ENCODE data around the gene ADAM33. TPM values are rescaled to one million over a fixed set of nuclear protein-coding genes. Genes with fewer than 3 reads are reported as not detected.

ADAM33 gene
- total RNA-seq, 2 experiments from 2014 or later, result not detected

- Histone ChIP-seq H3K27ac (ENCODE audit: low read depth in 1 of 2, low read length in 2 of 2) (no peak overlapping the region), H3K4me3 (ENCODE audit: low read length) (no peak overlapping the region), H3K4me1 (ENCODE audit: insufficient read depth, low read length) (no peaks in the 10 kb centered on the region), H3K9me3 (ENCODE audit: control insufficient read depth in 1 of 2, insufficient read depth in 1 of 2, low read length in 2 of 2) (no peaks in the 10 kb centered on the region), H3K36me3 (ENCODE audit: insufficient read depth, low read length) (no peaks in the 10 kb centered on the region), H3K27me3 (ENCODE audit: control insufficient read depth in 1 of 2, insufficient read depth in 2 of 2, low read length in 2 of 2) (peaks cover 42 to 48% of the 10 kb centered on the region in 2 experiments)
- Mint-ChIP-seq H3K4me3 (no peak overlapping the region), H3K27me3 (peaks cover 69% of the 10 kb centered on the region), H3K27ac (no peak overlapping the region), H3K4me1 (ENCODE audit: low read depth) (no peaks in the 10 kb centered on the region), H3K36me3 (ENCODE audit: low read depth) (no peaks in the 10 kb centered on the region), H3K9me3 (no peaks in the 10 kb centered on the region)
- POLR2A ChIA-PET, result no interaction called here
- ATAC-seq (ENCODE audit: poor library complexity), result no peak
- CTCF ChIA-PET, result no interaction called here
- no peak for DNase-seq
- intact Hi-C loops (cut with DNase I, micrococcal nuclease), result no loop called here
- TF ChIP-seq CTCF (IDR thresholded peaks at IDR 0.05), result no peak
These were observed 47.6 kb upstream of the ADAM33 start for GRCh38 chr20:3729378-3729777.

- no peaks in the 10 kb centered on the region for H3K9me3 Mint-ChIP-seq
- CTCF ChIA-PET, result interaction anchor here (0.5 kb wide), 1 partner anchor 14 kb away, joined by 3 read pairs; no protein-coding TSS in a partner anchor
These were observed 47.1 kb upstream of the ADAM33 start for GRCh38 chr20:3728876-3729275.

DNA sequence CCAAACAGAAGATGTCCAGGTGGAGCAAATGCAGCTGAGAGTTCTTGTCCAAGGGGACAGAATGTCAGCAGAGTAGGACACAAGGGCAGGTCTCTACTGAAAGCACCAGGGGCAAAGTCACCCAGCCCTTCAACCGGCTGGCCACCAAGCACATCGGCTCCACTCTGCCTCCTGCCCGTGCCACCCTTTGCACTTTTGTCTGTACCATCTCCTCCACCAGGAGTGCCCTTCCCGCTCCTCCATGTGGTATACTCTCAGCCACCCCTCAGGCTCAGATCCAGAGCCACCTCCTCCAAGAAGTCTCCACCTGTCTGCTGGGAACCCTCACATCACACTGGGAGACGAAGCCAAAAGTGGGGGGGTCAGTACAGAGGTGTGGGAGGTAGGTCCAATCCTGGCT lies 46.5 kb upstream of the ADAM33 start:
- H3K4me1 Mint-ChIP-seq (ENCODE audit: low read depth), result no peaks in the 10 kb centered on the region
- no peak overlapping the region for H3K27ac Mint-ChIP-seq
- ChIA-PET CTCF (interaction anchor here (0.5 kb wide), 1 partner anchor 14 kb away, joined by 3 read pairs; no protein-coding TSS in a partner anchor), POLR2A (no interaction called here)
- H3K27me3 Mint-ChIP-seq, result peaks cover 62% of the 10 kb centered on the region
- no peak overlapping the region for H3K4me3 Mint-ChIP-seq
- no peaks in the 10 kb centered on the region for H3K9me3 Mint-ChIP-seq
- intact Hi-C loops (cut with DNase I, micrococcal nuclease), result no loop called here
- DNase-seq (no peak), ATAC-seq (ENCODE audit: poor library complexity) (no peak)
- no peaks in the 10 kb centered on the region for H3K4me1 ChIP-seq (ENCODE audit: insufficient read depth, low read length)
- no peaks in the 10 kb centered on the region for H3K9me3 ChIP-seq (ENCODE audit: control insufficient read depth in 1 of 2, insufficient read depth in 1 of 2, low read length in 2 of 2)
- TF ChIP-seq CTCF (IDR thresholded peaks at IDR 0.05), result no peak
- peaks cover 38 to 45% of the 10 kb centered on the region in 2 experiments for H3K27me3 ChIP-seq (ENCODE audit: control insufficient read depth in 1 of 2, insufficient read depth in 2 of 2, low read length in 2 of 2)
- H3K4me3 ChIP-seq (ENCODE audit: low read length), result no peak overlapping the region
- H3K27ac ChIP-seq (ENCODE audit: low read depth in 1 of 2, low read length in 2 of 2), result no peak overlapping the region
- no peaks in the 10 kb centered on the region for H3K36me3 Mint-ChIP-seq (ENCODE audit: low read depth)
- H3K36me3 ChIP-seq (ENCODE audit: insufficient read depth, low read length), result no peaks in the 10 kb centered on the region

More at GRCh38 chr20:3728876-3729275, 47.1 kb upstream of the ADAM33 start:
- no peak for TF ChIP-seq CTCF (IDR thresholded peaks at IDR 0.05)
- Histone ChIP-seq H3K9me3 (ENCODE audit: control insufficient read depth in 1 of 2, insufficient read depth in 1 of 2, low read length in 2 of 2) (no peaks in the 10 kb centered on the region), H3K27ac (ENCODE audit: low read depth in 1 of 2, low read length in 2 of 2) (no peak overlapping the region), H3K27me3 (ENCODE audit: control insufficient read depth in 1 of 2, insufficient read depth in 2 of 2, low read length in 2 of 2) (peaks cover 42 to 48% of the 10 kb centered on the region in 2 experiments), H3K4me3 (ENCODE audit: low read length) (no peak overlapping the region), H3K4me1 (ENCODE audit: insufficient read depth, low read length) (no peaks in the 10 kb centered on the region), H3K36me3 (ENCODE audit: insufficient read depth, low read length) (no peaks in the 10 kb centered on the region)
- no peak for ATAC-seq (ENCODE audit: poor library complexity)
- Mint-ChIP-seq H3K27me3 (peaks cover 66% of the 10 kb centered on the region), H3K36me3 (ENCODE audit: low read depth) (no peaks in the 10 kb centered on the region), H3K4me1 (ENCODE audit: low read depth) (no peaks in the 10 kb centered on the region), H3K4me3 (no peak overlapping the region), H3K27ac (no peak overlapping the region)
- POLR2A ChIA-PET, result no interaction called here
- no peak for DNase-seq
- intact Hi-C loops (cut with DNase I, micrococcal nuclease), result no loop called here
